ENCODE data around the gene CLIC4. TPM values are rescaled to one million over a fixed set of nuclear protein-coding genes. Genes with fewer than 3 reads are reported as not detected.

Gene CLIC4
- total RNA-seq: 100 to 1,000 TPM; 145 to 344 (median 181) TPM

- TF ChIP-seq CTCF (IDR thresholded peaks at IDR 0.05; ENCODE audit: low read depth): no peak
Measured at GRCh38 chr1:24744911-24745710, at the start of gene CLIC4. CLIC4 (plus strand) TSS chr1:24745447; CDS start chr1:24745554, 107 bp downstream.

- TF ChIP-seq CTCF (IDR thresholded peaks at IDR 0.05; ENCODE audit: low read depth): no peak
Measured at GRCh38 chr1:24696041-24696755, 49.0 kb upstream of the CLIC4 start.

GRCh38 chr1:24696756-24697330 is 48.4 kb upstream of the CLIC4 start:
- TF ChIP-seq CTCF (IDR thresholded peaks at IDR 0.05; ENCODE audit: low read depth): no peak

- no peak for TF ChIP-seq CTCF (IDR thresholded peaks at IDR 0.05; ENCODE audit: low read depth)
Measured at GRCh38 chr1:24699628-24700027, 45.6 kb upstream of the CLIC4 start.

- TF ChIP-seq CTCF (IDR thresholded peaks at IDR 0.05; ENCODE audit: low read depth): no peak
Measured at GRCh38 chr1:24702511-24703293, 42.5 kb upstream of the CLIC4 start.

GRCh38 chr1:24704411-24705259 is 40.6 kb upstream of the CLIC4 start:
- TF ChIP-seq CTCF (IDR thresholded peaks at IDR 0.05; ENCODE audit: low read depth): no peak
